K562 (cell line): ENCODE results near the gene POLE2. TPM values are rescaled to one million over a fixed set of nuclear protein-coding genes. Genes with fewer than 3 reads are reported as not detected.

Experiments used
- CLOCK ChIP-seq: fragments of 250-450 bp; sonication (Bioruptor Pico); IDR thresholded peaks from 2 replicates; pipeline ENCODE4 v1.4.0; 2020; ENCODE audit warnings: mild to moderate bottlenecking, moderate library complexity, borderline replicate concordance
- FUS ChIP-seq: fragments of 200-400 bp; formaldehyde crosslinking; optimal IDR thresholded peaks from 2 replicates; pipeline ENCODE3; 2017; ENCODE audit warnings: low read depth, low read length
- JUNB ChIP-seq: fragments of 450-650 bp; formaldehyde crosslinking; conservative IDR thresholded peaks from 2 replicates; pipeline ENCODE4 v1.4.0; 2020; ENCODE audit warnings: mild to moderate bottlenecking
- KDM5B ChIP-seq: fragments of 200-600 bp; sonication (generic); IDR thresholded peaks from 2 replicates; pipeline ENCODE4 v1.6.1; 2012; ENCODE audit warnings: low read depth, mild to moderate bottlenecking, moderate library complexity, low read length, control low read depth, inconsistent platforms; ENCODE audit not compliant: insufficient replicate concordance
- NCOA1 ChIP-seq: fragments of 450-650 bp; IDR thresholded peaks from 2 replicates; pipeline ENCODE4 v1.6.1; 2016; ENCODE audit warnings: low read depth
- NONO ChIP-seq, 2 experiments: fragments of 200-400 bp in 1 of 2; fragments of 450-650 bp in 1 of 2; formaldehyde crosslinking in 1 of 2; IDR thresholded peaks; 2 replicates each; pipeline ENCODE4 v1.6.1; 2017; ENCODE audit warnings: low read depth in 2 of 2, mild to moderate bottlenecking in 2 of 2, moderate library complexity in 2 of 2, low read length in 1 of 2
- PHF20 ChIP-seq: fragments of 450-650 bp; IDR thresholded peaks from 2 replicates; pipeline ENCODE4 v1.6.1; 2018; ENCODE audit not compliant: partially characterized antibody
- PKNOX1 ChIP-seq: fragments of 450-650 bp; IDR thresholded peaks from 2 replicates; pipeline ENCODE4 v1.6.1; 2016
- RBBP5 ChIP-seq: fragments of 200-600 bp; sonication (generic); IDR thresholded peaks from 2 replicates; pipeline ENCODE4 v1.6.1; 2012; ENCODE audit warnings: borderline replicate concordance, mild to moderate bottlenecking, low read length, control low read depth, inconsistent platforms; ENCODE audit not compliant: insufficient read depth, poor library complexity, severe bottlenecking
- RFX1 ChIP-seq: fragments of 450-650 bp; IDR thresholded peaks from 2 replicates; pipeline ENCODE4 v1.6.1; 2016; ENCODE audit warnings: mild to moderate bottlenecking, moderate library complexity
- SMAD2 ChIP-seq: fragments of 150-350 bp; IDR thresholded peaks from 2 replicates; pipeline ENCODE4 v1.6.1; 2014; ENCODE audit warnings: low read depth, mild to moderate bottlenecking, low read length
- TSC22D4 ChIP-seq: fragments of 450-650 bp; IDR thresholded peaks from 2 replicates; pipeline ENCODE4 v1.6.1; 2016; ENCODE audit warnings: missing genetic modification characterization, missing biosample characterization, control low read depth
- USF2 ChIP-seq: sonication (generic); formaldehyde crosslinking; IDR thresholded peaks from 2 replicates; pipeline ENCODE4 v1.5.0; 2020; ENCODE audit warnings: missing genetic modification reagents
- ZBTB33 ChIP-seq: sonication (generic); formaldehyde crosslinking; IDR thresholded peaks from 2 replicates; pipeline ENCODE4 v1.8.1; 2023; ENCODE audit warnings: mild to moderate bottlenecking, missing genetic modification reagents
- ZBTB43 ChIP-seq: sonication (generic); formaldehyde crosslinking; IDR thresholded peaks from 2 replicates; pipeline ENCODE4 v1.8.0; 2023; ENCODE audit warnings: mild to moderate bottlenecking, missing genetic modification reagents
- ZC3H8 ChIP-seq: fragments of 450-650 bp; IDR thresholded peaks from 2 replicates; pipeline ENCODE4 v1.6.1; 2017
- ZNF121 ChIP-seq: sonication (generic); formaldehyde crosslinking; conservative IDR thresholded peaks from 2 replicates; pipeline ENCODE4 v1.8.0; 2022; ENCODE audit warnings: missing genetic modification reagents
- ZNF3 ChIP-seq: fragments of 250-450 bp; sonication (Bioruptor Pico); IDR thresholded peaks from 2 replicates; pipeline ENCODE4 v1.5.0; 2021; ENCODE audit warnings: mild to moderate bottlenecking, moderate library complexity
- polyA plus RNA-seq, 8 experiments: library from polyadenylated mRNA; depleted of rRNA in 4 of 8; stranded (reverse) in 5 of 8; unstranded in 3 of 8; fragments of >200 nt; fragmentation: Nextera tagmentation in 2 of 8; fragmentation: Illumina TruSeq in 1 of 8; extraction: Ambion mirVana in 2 of 8; extraction: Trizol in 1 of 8; gene quantifications; 2 replicates each; pipeline versions ENCODE4 v1.2.1 to v1.2.3, GENCODE V29; 2011 to 2014; ENCODE audit warnings: inconsistent platforms in 1 of 8, missing spikeins in 1 of 8
- total RNA-seq, 7 experiments: library from RNA; depleted of rRNA in 6 of 7; stranded (reverse); fragments of >200 nt in 6 of 7; fragmentation: Illumina TruSeq in 2 of 7; extraction: Trizol in 2 of 7; gene quantifications; 2 replicates each; pipeline versions ENCODE4 v1.2.1 to v1.2.3, GENCODE V29; 2011 to 2021; ENCODE audit warnings: low replicate concordance in 1 of 7

Gene POLE2
- total and polyA plus RNA-seq, 9 of the 15 experiments (the other 6 are each of a cell fraction or from before 2014, with no cell fraction given) = 30.7 to 78.4 (median 55.4) TPM

GRCh38 chr14:49620182-49621113, 67.6 kb downstream of the POLE2 start, which contains the start of the genes MGAT2 and RPL36AL (continued):
- TF ChIP-seq SMAD2 (no peak), USF2 (CRISPR knock-in tag) (peak; percentile 73), NCOA1 (peak; percentile 22; the same call in 1 of the 2 replicates), ZBTB33 (CRISPR knock-in tag) (peak; percentile 31; the same call in 1 of the 2 replicates), ZC3H8 (no peak), JUNB (CRISPR knock-in tag) (no peak), TSC22D4 (no peak), ZNF3 (CRISPR knock-in tag) (no peak), ZBTB43 (CRISPR knock-in tag) (peak; percentile 49; the same call in 1 of the 2 replicates), RBBP5 (peak; percentile 73), KDM5B (peak; percentile 97), PHF20 (peak; percentile 38), ZNF121 (no peak), CLOCK (CRISPR knock-in tag) (no peak), FUS (no peak), RFX1 (peak; percentile 65), NONO (IDR thresholded peaks at IDR 0.05; ENCODE audit: low read depth in 2 of 2, low read length in 1 of 2) (peak in 1 of 2 experiments; percentile 58; a peak in 1 of 4 replicates), PKNOX1 (peak; percentile 99)
